ENCODE results near the gene WWOX. TPM values are rescaled to one million over a fixed set of nuclear protein-coding genes. Genes with fewer than 3 reads are reported as not detected.

The WWOX gene
- total RNA-seq, 1 donor from 2014 or later = 18.6 TPM

GRCh38 chr16:78177218-78177617 lies 77.8 kb downstream of the WWOX start:
- Mint-ChIP-seq H3K9me3 (ENCODE audit: unreplicated experiment) (no peaks in the 10 kb centered on the region), H3K4me3 (ENCODE audit: unreplicated experiment) (no peak overlapping the region), H3K27ac (ENCODE audit: unreplicated experiment) (no peak overlapping the region), H3K4me1 (ENCODE audit: unreplicated experiment) (peaks cover 18% of the 10 kb centered on the region), H3K36me3 (ENCODE audit: low read depth, unreplicated experiment) (no peaks in the 10 kb centered on the region), H3K27me3 (ENCODE audit: unreplicated experiment) (no peaks in the 10 kb centered on the region)
- TF ChIP-seq CTCF (IDR thresholded peaks at IDR 0.05; ENCODE audit: unreplicated experiment) = no peak
- DNase-seq (ENCODE audit: low spot score) = no peak

- no peak for DNase-seq (ENCODE audit: low spot score)
- no peaks in the 10 kb centered on the region for H3K9me3 Mint-ChIP-seq (ENCODE audit: unreplicated experiment)
- H3K4me1 Mint-ChIP-seq (ENCODE audit: unreplicated experiment) = peaks cover 22% of the 10 kb centered on the region
- no peaks in the 10 kb centered on the region for H3K27me3 Mint-ChIP-seq (ENCODE audit: unreplicated experiment)
- H3K36me3 Mint-ChIP-seq (ENCODE audit: low read depth, unreplicated experiment) = no peaks in the 10 kb centered on the region
- H3K27ac Mint-ChIP-seq (ENCODE audit: unreplicated experiment) = no peak overlapping the region
- no peak for TF ChIP-seq CTCF (IDR thresholded peaks at IDR 0.05; ENCODE audit: unreplicated experiment)
- H3K4me3 Mint-ChIP-seq (ENCODE audit: unreplicated experiment) = no peak overlapping the region
Measured at GRCh38 chr16:78177987-78178386, 78.5 kb downstream of the WWOX start.

GRCh38 chr16:78179666-78180065 lies 80.2 kb downstream of the WWOX start:
- TF ChIP-seq CTCF (IDR thresholded peaks at IDR 0.05; ENCODE audit: unreplicated experiment) = no peak
- Mint-ChIP-seq H3K27me3 (ENCODE audit: unreplicated experiment) (no peaks in the 10 kb centered on the region), H3K27ac (ENCODE audit: unreplicated experiment) (no peak overlapping the region), H3K4me3 (ENCODE audit: unreplicated experiment) (no peak overlapping the region), H3K9me3 (ENCODE audit: unreplicated experiment) (no peaks in the 10 kb centered on the region), H3K36me3 (ENCODE audit: low read depth, unreplicated experiment) (no peaks in the 10 kb centered on the region), H3K4me1 (ENCODE audit: unreplicated experiment) (peaks cover 22% of the 10 kb centered on the region)
- no peak for DNase-seq (ENCODE audit: low spot score)

GRCh38 chr16:78180349-78180748 lies 80.9 kb downstream of the WWOX start:
- Mint-ChIP-seq H3K4me1 (ENCODE audit: unreplicated experiment) (peaks cover 22% of the 10 kb centered on the region), H3K9me3 (ENCODE audit: unreplicated experiment) (no peaks in the 10 kb centered on the region), H3K27me3 (ENCODE audit: unreplicated experiment) (no peaks in the 10 kb centered on the region), H3K36me3 (ENCODE audit: low read depth, unreplicated experiment) (no peaks in the 10 kb centered on the region), H3K27ac (ENCODE audit: unreplicated experiment) (no peak overlapping the region), H3K4me3 (ENCODE audit: unreplicated experiment) (no peak overlapping the region)
- TF ChIP-seq CTCF (IDR thresholded peaks at IDR 0.05; ENCODE audit: unreplicated experiment) = no peak
- no peak for DNase-seq (ENCODE audit: low spot score)

GRCh38 chr16:78183437-78184237 lies 84.2 kb downstream of the WWOX start:
- Mint-ChIP-seq H3K36me3 (ENCODE audit: low read depth, unreplicated experiment) (no peaks in the 10 kb centered on the region), H3K4me1 (ENCODE audit: unreplicated experiment) (peaks cover 18% of the 10 kb centered on the region), H3K9me3 (ENCODE audit: unreplicated experiment) (no peaks in the 10 kb centered on the region), H3K27ac (ENCODE audit: unreplicated experiment) (no peak overlapping the region), H3K27me3 (ENCODE audit: unreplicated experiment) (no peaks in the 10 kb centered on the region), H3K4me3 (ENCODE audit: unreplicated experiment) (no peak overlapping the region)
- TF ChIP-seq CTCF (IDR thresholded peaks at IDR 0.05; ENCODE audit: unreplicated experiment) = no peak
- no peak for DNase-seq (ENCODE audit: low spot score)
